A549 (cell line): ENCODE measurements around the gene SETBP1. TPM values are rescaled to one million over a fixed set of nuclear protein-coding genes. Genes with fewer than 3 reads are reported as not detected.

Source experiments
- ATAC-seq, 2 experiments: fragments of 200-7000 bp in 1 of 2; fragments of >200 bp in 1 of 2; cut with Nextera tagmentation in 1 of 2; cut with Tn5 transposase in 1 of 2; 3 replicates each; pipeline versions ENCODE4 v1.8.0 to v1.9.1; 2018 to 2020; ENCODE audit warnings: mild to moderate bottlenecking in 1 of 2, moderate library complexity in 1 of 2
- CTCF ChIA-PET: fragments of 300-600 bp; sonication (Branson Sonifier 250); formaldehyde crosslinking; extraction: SDS; loops from one replicate; lab custom pipeline; 2021; ENCODE audit warnings: antibody characterized with exemption, inconsistent platforms; lab: Yijun Ruan, JAX
- POLR2A ChIA-PET: fragments of 350-600 bp; formaldehyde crosslinking; extraction: SDS; loops from one replicate; lab custom pipeline; 2021; ENCODE audit warnings: antibody characterized with exemption, inconsistent platforms; lab: Yijun Ruan, JAX
- DNase-seq, 2 experiments: peaks; one replicate each; pipeline versions ENCODE4 v3.0.0 to v3.0.0-alpha.2; 2011 to 2016; ENCODE audit warnings: low read depth in 1 of 2, low spot score in 1 of 2
- FAIRE-seq: peaks from 2 replicates; lab custom pipeline; 2011; peaks lifted over from hg19 to GRCh38; lab: Jason Lieb, UNC
- H3K27ac ChIP-seq, 2 experiments: fragments of >200 bp; sonication (Bioruptor Twin); formaldehyde crosslinking; 3 replicates each; pipeline ENCODE4 v1.5.1; 2016 to 2017
- H3K4me1 ChIP-seq: fragments of >200 bp; sonication (Bioruptor Twin); formaldehyde crosslinking; 3 replicates; pipeline ENCODE4 v1.6.1; 2016
- H3K4me2 ChIP-seq: fragments of >200 bp; sonication (Bioruptor Twin); formaldehyde crosslinking; 3 replicates; pipeline ENCODE4 v1.6.1; 2016
- H3K4me3 ChIP-seq: fragments of >200 bp; sonication (Bioruptor Twin); formaldehyde crosslinking; 3 replicates; pipeline ENCODE4 v1.5.1; 2016
- H3K9me3 ChIP-seq: fragments of >200 bp; sonication (Bioruptor Twin); formaldehyde crosslinking; 3 replicates; pipeline ENCODE4 v1.6.1; 2016
- ATOH8 ChIP-seq: fragments of 250-450 bp; sonication (Bioruptor Pico); IDR thresholded peaks from 2 replicates; pipeline ENCODE4 v1.5.0; 2020; ENCODE audit warnings: low read depth, mild to moderate bottlenecking, moderate library complexity
- BHLHE40 ChIP-seq: IDR thresholded peaks from 2 replicates; pipeline ENCODE4 v1.6.1; 2012; ENCODE audit warnings: low read depth, low read length, inconsistent platforms
- CHD2 ChIP-seq: fragments of 150-350 bp; IDR thresholded peaks from 2 replicates; pipeline ENCODE4 v1.6.1; 2014; ENCODE audit warnings: low read length; ENCODE audit not compliant: partially characterized antibody
- EHF ChIP-seq: fragments of 250-450 bp; sonication (Bioruptor Pico); IDR thresholded peaks from 2 replicates; pipeline ENCODE4 v1.5.0; 2020; ENCODE audit warnings: mild to moderate bottlenecking
- ELK1 ChIP-seq: fragments of 150-350 bp; IDR thresholded peaks from 2 replicates; pipeline ENCODE4 v1.6.1; 2014; ENCODE audit warnings: low read depth, mild to moderate bottlenecking, low read length
- EP300 ChIP-seq, 2 experiments: fragments of >200 bp; sonication (Bioruptor Twin); formaldehyde crosslinking; IDR thresholded peaks; 2 replicates in 1 of 2; 3 replicates in 1 of 2; pipeline ENCODE4 v1.6.1; 2016 to 2017
- ESRRA ChIP-seq: fragments of 150-350 bp; IDR thresholded peaks from 2 replicates; pipeline ENCODE4 v1.6.1; 2014; ENCODE audit warnings: mild to moderate bottlenecking, low read length, borderline replicate concordance
- FOXS1 ChIP-seq: fragments of 250-450 bp; sonication (Bioruptor Pico); IDR thresholded peaks from 2 replicates; pipeline ENCODE4 v1.5.0; 2020; ENCODE audit warnings: mild to moderate bottlenecking, moderate library complexity
- HMGXB4 ChIP-seq: fragments of 250-450 bp; sonication (Bioruptor Pico); IDR thresholded peaks from 2 replicates; pipeline ENCODE4 v1.5.0; 2021; ENCODE audit warnings: mild to moderate bottlenecking, moderate library complexity, borderline replicate concordance
- HOXB13 ChIP-seq: fragments of 250-450 bp; sonication (Bioruptor Pico); IDR thresholded peaks from 2 replicates; pipeline ENCODE4 v1.5.0; 2020; ENCODE audit warnings: low read depth, mild to moderate bottlenecking, moderate library complexity
- HOXB5 ChIP-seq: fragments of 250-450 bp; sonication (Bioruptor Pico); IDR thresholded peaks from 2 replicates; pipeline ENCODE4 v1.5.0; 2020; ENCODE audit warnings: mild to moderate bottlenecking, moderate library complexity
- JUNB ChIP-seq: fragments of >200 bp; sonication (Bioruptor Twin); formaldehyde crosslinking; IDR thresholded peaks from 2 replicates; pipeline ENCODE4 v1.6.1; 2016
- MYC ChIP-seq: IDR thresholded peaks from 2 replicates; pipeline ENCODE4 v1.6.1; 2012; ENCODE audit warnings: mild to moderate bottlenecking, inconsistent platforms, low read length, improper control_type of control experiment, borderline replicate concordance
- NR3C1 ChIP-seq: fragments of >200 bp; sonication (Bioruptor Twin); formaldehyde crosslinking; IDR thresholded peaks from 3 replicates; pipeline ENCODE4 v1.6.1; 2017
- POLR2A ChIP-seq: IDR thresholded peaks from 2 replicates; pipeline ENCODE4 v1.6.1; 2012; ENCODE audit warnings: mild to moderate bottlenecking, low read length
- RARB ChIP-seq: fragments of 250-450 bp; sonication (Bioruptor Pico); IDR thresholded peaks from 2 replicates; pipeline ENCODE4 v1.8.0; 2021; ENCODE audit warnings: mild to moderate bottlenecking, moderate library complexity
- RCOR1 ChIP-seq: fragments of 150-350 bp; IDR thresholded peaks from 2 replicates; pipeline ENCODE4 v1.6.1; 2014; ENCODE audit warnings: antibody characterized with exemption, low read length, low read depth
- RFX5 ChIP-seq: fragments of 450-650 bp; IDR thresholded peaks from 2 replicates; pipeline ENCODE4 v1.7.1; 2014; ENCODE audit warnings: antibody characterized with exemption, mild to moderate bottlenecking, moderate library complexity
- TFCP2L1 ChIP-seq: fragments of 250-450 bp; sonication (Bioruptor Pico); IDR thresholded peaks from 2 replicates; pipeline ENCODE4 v1.5.0; 2021; ENCODE audit warnings: mild to moderate bottlenecking
- TP53 ChIP-seq: fragments of 250-450 bp; sonication (Bioruptor Pico); IDR thresholded peaks from 2 replicates; pipeline ENCODE4 v1.5.0; 2021; ENCODE audit warnings: mild to moderate bottlenecking, moderate library complexity
- WGBS: methylation state at CpG from one replicate; pipeline ENCODE4 v1.1.6; 2017; ENCODE audit errors: missing lambda C conversion rate; 5-methylcytosine and 5-hydroxymethylcytosine counted together
- polyA plus RNA-seq, 4 experiments: library from polyadenylated mRNA; depleted of rRNA in 3 of 4; stranded (reverse); fragments of >200 nt; fragmentation: RNase III in 1 of 4; extraction: RNeasy Plus Mini Kit Qiagen cat#74134 plus additional on column Dnase treatment in 1 of 4; gene quantifications; 2 replicates in 3 of 4; 3 replicates in 1 of 4; pipeline ENCODE4 v1.2.3, GENCODE V29; 2011 to 2017
- TF ChIP-seq, protein P1 (sequence below): IDR thresholded peaks from 2 replicates; pipeline ENCODE4 v1.6.1; 2012; ENCODE audit warnings: low read depth, borderline replicate concordance
- TF ChIP-seq, protein P2 (sequence below): IDR thresholded peaks from 2 replicates; pipeline ENCODE4 v1.6.1; 2012

SETBP1 gene
- polyA plus RNA-seq, 2 of the 4 experiments (the other 2 are of a cell fraction) = 0.50 to 1.9 TPM

- TF ChIP-seq, protein P1, sequence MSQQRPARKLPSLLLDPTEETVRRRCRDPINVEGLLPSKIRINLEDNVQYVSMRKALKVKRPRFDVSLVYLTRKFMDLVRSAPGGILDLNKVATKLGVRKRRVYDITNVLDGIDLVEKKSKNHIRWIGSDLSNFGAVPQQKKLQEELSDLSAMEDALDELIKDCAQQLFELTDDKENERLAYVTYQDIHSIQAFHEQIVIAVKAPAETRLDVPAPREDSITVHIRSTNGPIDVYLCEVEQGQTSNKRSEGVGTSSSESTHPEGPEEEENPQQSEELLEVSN = no peak
- TF ChIP-seq, all 56 proteins: peak for 0
Observed at GRCh38 chr18:45108754-45109153, 428.1 kb downstream of the SETBP1 start (continued).

GRCh38 chr18:45109271-45109670 is 428.6 kb downstream of the SETBP1 start:
- FAIRE-seq (no peak), DNase-seq (no peak), ATAC-seq (no peak)
- Histone ChIP-seq H3K4me3 (no peak overlapping the region), H3K27ac (no peak overlapping the region), H3K9me3 (no peaks in the 10 kb centered on the region), H3K4me2 (no peak overlapping the region), H3K4me1 (no peaks in the 10 kb centered on the region)
- POLR2A ChIA-PET = no interaction called here
- WGBS = 4% methylated on average over 2 of the region's 2 CpGs
- TF ChIP-seq TFCP2L1 (CRISPR knock-in tag) = no peak
- TF ChIP-seq RARB (CRISPR knock-in tag) = no peak
- no peak for TF ChIP-seq BHLHE40
- TF ChIP-seq RFX5 = no peak
- no peak for TF ChIP-seq TP53 (CRISPR knock-in tag)
- no peak for TF ChIP-seq ESRRA
- TF ChIP-seq HOXB13 (CRISPR knock-in tag) = no peak
- TF ChIP-seq, protein P2, sequence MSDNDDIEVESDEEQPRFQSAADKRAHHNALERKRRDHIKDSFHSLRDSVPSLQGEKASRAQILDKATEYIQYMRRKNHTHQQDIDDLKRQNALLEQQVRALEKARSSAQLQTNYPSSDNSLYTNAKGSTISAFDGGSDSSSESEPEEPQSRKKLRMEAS = no peak
- no peak for TF ChIP-seq EHF (CRISPR knock-in tag)
- TF ChIP-seq ELK1 = no peak
- TF ChIP-seq POLR2A = no peak
- no peak for TF ChIP-seq RCOR1
- CTCF ChIA-PET = no interaction called here

- H3K9me3 ChIP-seq = no peaks in the 10 kb centered on the region
- ATAC-seq (no peak), FAIRE-seq (no peak), DNase-seq (no peak)
- CTCF ChIA-PET = no interaction called here
- H3K27ac ChIP-seq = no peak overlapping the region
- no peaks in the 10 kb centered on the region for H3K4me1 ChIP-seq
- H3K4me3 ChIP-seq = no peak overlapping the region
- H3K4me2 ChIP-seq = no peak overlapping the region
- TF ChIP-seq HMGXB4 (CRISPR knock-in tag) (no peak), FOXS1 (CRISPR knock-in tag) (no peak), TP53 (CRISPR knock-in tag) (no peak), NR3C1 (no peak), CHD2 (no peak), MYC (no peak), EHF (CRISPR knock-in tag) (no peak), EP300 (IDR thresholded peaks at IDR 0.05) (no peak), POLR2A (no peak), ATOH8 (no peak), ESRRA (no peak), HOXB5 (CRISPR knock-in tag) (no peak), RFX5 (no peak), JUNB (no peak), ELK1 (no peak)
- POLR2A ChIA-PET = no interaction called here
Observed at GRCh38 chr18:45109706-45110105, 429.0 kb downstream of the SETBP1 start.
